ENCODE data around the gene NDST1. TPM values are rescaled to one million over a fixed set of nuclear protein-coding genes. Genes with fewer than 3 reads are reported as not detected.

NDST1 gene
- total and polyA plus RNA-seq, 2 donors (not counting 3 experiments of a cell fraction or from before 2014, with no cell fraction given), result 38.6 to 102 TPM

GRCh38 chr5:150509992-150510391 is 2.1 kb downstream of the NDST1 start:
- Histone ChIP-seq H3K4me3 (replicated peaks in 1 of 3; ENCODE audit: insufficient read depth in 1 of 3, low read depth in 1 of 3, low read length in 3 of 3) (no peak overlapping the region), H3K79me2 (ENCODE audit: control insufficient read depth, insufficient read depth, low read length) (peaks cover 18% of the 10 kb centered on the region), H3K4me2 (ENCODE audit: insufficient read depth, low read length) (no peak overlapping the region), H2AFZ (ENCODE audit: low read depth, low read length) (no peak overlapping the region), H3K27ac (ENCODE audit: insufficient read depth, low read depth, low read length) (no peak overlapping the region), H3K36me3 (ENCODE audit: control insufficient read depth in 2 of 2, extremely low read depth in 1 of 2, insufficient read depth in 2 of 2, low read length in 2 of 2) (no peaks in the 10 kb centered on the region), H3K27me3 (ENCODE audit: control insufficient read depth in 2 of 2, insufficient read depth in 2 of 2, low read length in 2 of 2) (no peaks in the 10 kb centered on the region), H3K4me1 (ENCODE audit: control insufficient read depth, extremely low read depth, insufficient read depth, low read length) (peaks cover 32% of the 10 kb centered on the region), H3K9me3 (replicated peaks; ENCODE audit: control insufficient read depth, insufficient read depth, low read length) (no peaks in the 10 kb centered on the region), H4K20me1 (replicated peaks; ENCODE audit: control insufficient read depth, extremely low read depth, insufficient read depth, low read length) (no peaks in the 10 kb centered on the region), H3K9me1 (replicated peaks; ENCODE audit: control insufficient read depth, extremely low read depth, insufficient read depth, low read length) (no peaks in the 10 kb centered on the region), H3K9ac (replicated peaks; ENCODE audit: extremely low read depth, insufficient read depth, low read length) (no peak overlapping the region)
- FAIRE-seq, result no peak
- CTCF ChIA-PET, result interaction anchor here (1.2 to 8.9 kb wide), 6 partner anchors 10 to 60 kb away, joined by 3 to 70 read pairs (median 6); no protein-coding TSS in a partner anchor
- DNase-seq (ENCODE audit: low read depth, low spot score), result no peak
- TF ChIP-seq MYC (IDR thresholded peaks at IDR 0.05; ENCODE audit: low read depth, low read length), result no peak
- TF ChIP-seq POLR2AphosphoS5 (IDR thresholded peaks at IDR 0.05; ENCODE audit: insufficient read depth, low read depth, low read length), result no peak
- no peak for TF ChIP-seq FOS (IDR thresholded peaks at IDR 0.05; ENCODE audit: borderline replicate concordance, insufficient read depth, low read length)
- no peak for TF ChIP-seq EZH2 (IDR thresholded peaks at IDR 0.05; ENCODE audit: borderline replicate concordance, low read depth, low read length, severe bottlenecking)
- no peak for TF ChIP-seq POLR2A (IDR thresholded peaks at IDR 0.05; ENCODE audit: low read depth, low read length)
- TF ChIP-seq GATA2 (IDR thresholded peaks at IDR 0.05; ENCODE audit: insufficient read depth, insufficient read length, low read depth, low read length), result no peak
- no peak for TF ChIP-seq JUN (IDR thresholded peaks at IDR 0.05; ENCODE audit: borderline replicate concordance, insufficient read depth, insufficient read length, low read depth)
- no peak for TF ChIP-seq CTCF (IDR thresholded peaks at IDR 0.05; ENCODE audit: extremely low read depth in 1 of 2, insufficient read depth in 1 of 2, low read depth in 1 of 2, low read length in 2 of 2)
- TF ChIP-seq MAX (IDR thresholded peaks at IDR 0.05; ENCODE audit: insufficient read depth, insufficient read length), result no peak
- no TSS peak for BruUV-seq (replicated peaks)
- dilution Hi-C loops (cut with MboI; ENCODE audit: extremely low pct_ligation_motif_present, low sequenced_read_pairs), result no loop called here
- POLR2A ChIA-PET, result interaction anchor here (1.4 kb wide), 1 partner anchor 12 kb away, joined by 3 read pairs; no protein-coding TSS in a partner anchor
- intact Hi-C loops (cut with micrococcal nuclease), result no loop called here

Data from endothelial cell of umbilical vein (primary cell).